ENCODE results near the gene ITPRID1.

Gene ITPRID1

DNA sequence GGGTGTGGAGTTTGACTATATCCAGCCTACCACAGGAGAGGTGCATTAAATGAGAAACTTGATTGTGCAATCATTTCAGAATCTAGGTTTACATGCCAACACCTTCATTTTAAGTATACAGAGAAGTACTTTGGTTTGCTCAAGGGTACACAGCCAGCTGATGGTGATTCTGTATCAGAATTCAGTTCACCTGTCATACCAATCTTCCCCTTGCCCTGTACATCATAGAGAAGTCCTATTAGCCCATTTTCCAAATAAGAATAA lies 138.1 kb downstream of the ITPRID1 start (continued):
- TF ChIP-seq, protein P1, sequence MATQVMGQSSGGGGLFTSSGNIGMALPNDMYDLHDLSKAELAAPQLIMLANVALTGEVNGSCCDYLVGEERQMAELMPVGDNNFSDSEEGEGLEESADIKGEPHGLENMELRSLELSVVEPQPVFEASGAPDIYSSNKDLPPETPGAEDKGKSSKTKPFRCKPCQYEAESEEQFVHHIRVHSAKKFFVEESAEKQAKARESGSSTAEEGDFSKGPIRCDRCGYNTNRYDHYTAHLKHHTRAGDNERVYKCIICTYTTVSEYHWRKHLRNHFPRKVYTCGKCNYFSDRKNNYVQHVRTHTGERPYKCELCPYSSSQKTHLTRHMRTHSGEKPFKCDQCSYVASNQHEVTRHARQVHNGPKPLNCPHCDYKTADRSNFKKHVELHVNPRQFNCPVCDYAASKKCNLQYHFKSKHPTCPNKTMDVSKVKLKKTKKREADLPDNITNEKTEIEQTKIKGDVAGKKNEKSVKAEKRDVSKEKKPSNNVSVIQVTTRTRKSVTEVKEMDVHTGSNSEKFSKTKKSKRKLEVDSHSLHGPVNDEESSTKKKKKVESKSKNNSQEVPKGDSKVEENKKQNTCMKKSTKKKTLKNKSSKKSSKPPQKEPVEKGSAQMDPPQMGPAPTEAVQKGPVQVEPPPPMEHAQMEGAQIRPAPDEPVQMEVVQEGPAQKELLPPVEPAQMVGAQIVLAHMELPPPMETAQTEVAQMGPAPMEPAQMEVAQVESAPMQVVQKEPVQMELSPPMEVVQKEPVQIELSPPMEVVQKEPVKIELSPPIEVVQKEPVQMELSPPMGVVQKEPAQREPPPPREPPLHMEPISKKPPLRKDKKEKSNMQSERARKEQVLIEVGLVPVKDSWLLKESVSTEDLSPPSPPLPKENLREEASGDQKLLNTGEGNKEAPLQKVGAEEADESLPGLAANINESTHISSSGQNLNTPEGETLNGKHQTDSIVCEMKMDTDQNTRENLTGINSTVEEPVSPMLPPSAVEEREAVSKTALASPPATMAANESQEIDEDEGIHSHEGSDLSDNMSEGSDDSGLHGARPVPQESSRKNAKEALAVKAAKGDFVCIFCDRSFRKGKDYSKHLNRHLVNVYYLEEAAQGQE (tag by site-specific recombination; IDR thresholded peaks at IDR 0.05), result no peak
- no peak for TF ChIP-seq ZNF677 (tag by site-specific recombination; IDR thresholded peaks at IDR 0.05)
- TF ChIP-seq, protein P2, sequence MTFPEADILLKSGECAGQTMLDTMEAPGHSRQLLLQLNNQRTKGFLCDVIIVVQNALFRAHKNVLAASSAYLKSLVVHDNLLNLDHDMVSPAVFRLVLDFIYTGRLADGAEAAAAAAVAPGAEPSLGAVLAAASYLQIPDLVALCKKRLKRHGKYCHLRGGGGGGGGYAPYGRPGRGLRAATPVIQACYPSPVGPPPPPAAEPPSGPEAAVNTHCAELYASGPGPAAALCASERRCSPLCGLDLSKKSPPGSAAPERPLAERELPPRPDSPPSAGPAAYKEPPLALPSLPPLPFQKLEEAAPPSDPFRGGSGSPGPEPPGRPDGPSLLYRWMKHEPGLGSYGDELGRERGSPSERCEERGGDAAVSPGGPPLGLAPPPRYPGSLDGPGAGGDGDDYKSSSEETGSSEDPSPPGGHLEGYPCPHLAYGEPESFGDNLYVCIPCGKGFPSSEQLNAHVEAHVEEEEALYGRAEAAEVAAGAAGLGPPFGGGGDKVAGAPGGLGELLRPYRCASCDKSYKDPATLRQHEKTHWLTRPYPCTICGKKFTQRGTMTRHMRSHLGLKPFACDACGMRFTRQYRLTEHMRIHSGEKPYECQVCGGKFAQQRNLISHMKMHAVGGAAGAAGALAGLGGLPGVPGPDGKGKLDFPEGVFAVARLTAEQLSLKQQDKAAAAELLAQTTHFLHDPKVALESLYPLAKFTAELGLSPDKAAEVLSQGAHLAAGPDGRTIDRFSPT (tag by site-specific recombination; IDR thresholded peaks at IDR 0.05), result no peak
- TF ChIP-seq KLF16 (tag by site-specific recombination; IDR thresholded peaks at IDR 0.05), result no peak
- no peak for TF ChIP-seq ZFP69B (tag by site-specific recombination; IDR thresholded peaks at IDR 0.05)
- no peak for TF ChIP-seq ZNF561 (tag by site-specific recombination; IDR thresholded peaks at IDR 0.05; ENCODE audit: borderline replicate concordance)
- TF ChIP-seq ZNF140 (tag by site-specific recombination; IDR thresholded peaks at IDR 0.05), result no peak
- TF ChIP-seq ZNF292 (tag by site-specific recombination; IDR thresholded peaks at IDR 0.05; ENCODE audit: borderline replicate concordance, low read depth), result no peak
- TF ChIP-seq ZNF623 (tag by site-specific recombination; IDR thresholded peaks at IDR 0.05), result no peak

DNA sequence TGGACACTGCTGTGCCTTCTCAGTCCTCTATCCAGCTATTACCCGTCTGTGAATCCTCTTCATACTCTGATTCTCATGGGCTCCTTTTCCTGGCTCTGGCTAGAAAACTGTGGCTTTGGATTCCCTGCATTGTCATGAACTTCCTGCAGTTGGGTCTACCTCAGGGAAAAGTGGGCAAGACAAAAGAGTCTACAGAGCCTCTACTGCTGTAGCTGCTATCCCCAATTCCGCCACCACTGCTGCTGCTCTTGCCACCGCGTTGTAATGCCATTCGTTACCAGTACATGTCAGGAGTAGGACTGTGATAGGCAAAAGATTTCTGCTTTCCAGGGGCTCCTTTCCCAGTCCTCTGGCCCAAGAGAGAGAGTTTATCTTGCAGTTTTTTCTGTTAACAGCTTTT lies 149.2 kb downstream of the ITPRID1 start:
- no peaks in the 10 kb centered on the region for H3K9me3 ChIP-seq (ENCODE audit: control insufficient read depth, insufficient read depth, low read depth, low read length)
- no peaks in the 10 kb centered on the region for H3K36me3 ChIP-seq (ENCODE audit: control insufficient read depth in 2 of 2, insufficient read depth in 1 of 2, low read length in 2 of 2)
- no peak overlapping the region for H3K27ac ChIP-seq (ENCODE audit: extremely low read depth, low read depth, low read length)
- ChIA-PET POLR2A (no interaction called here), CTCF (interaction anchor here (0.6 kb wide), 1 partner anchor 280 kb away, joined by 3 read pairs; no protein-coding TSS in a partner anchor)
- no peaks in the 10 kb centered on the region for H3K4me1 ChIP-seq (ENCODE audit: control insufficient read depth, insufficient read depth, low read length)
- H3K4me3 ChIP-seq (ENCODE audit: low read depth, low read length), result no peak overlapping the region
- TF ChIP-seq, protein P3, sequence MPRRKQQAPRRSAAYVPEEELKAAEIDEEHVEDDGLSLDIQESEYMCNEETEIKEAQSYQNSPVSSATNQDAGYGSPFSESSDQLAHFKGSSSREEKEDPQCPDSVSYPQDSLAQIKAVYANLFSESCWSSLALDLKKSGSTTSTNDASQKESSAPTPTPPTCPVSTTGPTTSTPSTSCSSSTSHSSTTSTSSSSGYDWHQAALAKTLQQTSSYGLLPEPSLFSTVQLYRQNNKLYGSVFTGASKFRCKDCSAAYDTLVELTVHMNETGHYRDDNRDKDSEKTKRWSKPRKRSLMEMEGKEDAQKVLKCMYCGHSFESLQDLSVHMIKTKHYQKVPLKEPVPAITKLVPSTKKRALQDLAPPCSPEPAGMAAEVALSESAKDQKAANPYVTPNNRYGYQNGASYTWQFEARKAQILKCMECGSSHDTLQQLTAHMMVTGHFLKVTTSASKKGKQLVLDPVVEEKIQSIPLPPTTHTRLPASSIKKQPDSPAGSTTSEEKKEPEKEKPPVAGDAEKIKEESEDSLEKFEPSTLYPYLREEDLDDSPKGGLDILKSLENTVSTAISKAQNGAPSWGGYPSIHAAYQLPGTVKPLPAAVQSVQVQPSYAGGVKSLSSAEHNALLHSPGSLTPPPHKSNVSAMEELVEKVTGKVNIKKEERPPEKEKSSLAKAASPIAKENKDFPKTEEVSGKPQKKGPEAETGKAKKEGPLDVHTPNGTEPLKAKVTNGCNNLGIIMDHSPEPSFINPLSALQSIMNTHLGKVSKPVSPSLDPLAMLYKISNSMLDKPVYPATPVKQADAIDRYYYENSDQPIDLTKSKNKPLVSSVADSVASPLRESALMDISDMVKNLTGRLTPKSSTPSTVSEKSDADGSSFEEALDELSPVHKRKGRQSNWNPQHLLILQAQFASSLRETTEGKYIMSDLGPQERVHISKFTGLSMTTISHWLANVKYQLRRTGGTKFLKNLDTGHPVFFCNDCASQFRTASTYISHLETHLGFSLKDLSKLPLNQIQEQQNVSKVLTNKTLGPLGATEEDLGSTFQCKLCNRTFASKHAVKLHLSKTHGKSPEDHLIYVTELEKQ (tag by site-specific recombination; IDR thresholded peaks at IDR 0.05; ENCODE audit: borderline replicate concordance), result no peak
- TF ChIP-seq, protein P4, sequence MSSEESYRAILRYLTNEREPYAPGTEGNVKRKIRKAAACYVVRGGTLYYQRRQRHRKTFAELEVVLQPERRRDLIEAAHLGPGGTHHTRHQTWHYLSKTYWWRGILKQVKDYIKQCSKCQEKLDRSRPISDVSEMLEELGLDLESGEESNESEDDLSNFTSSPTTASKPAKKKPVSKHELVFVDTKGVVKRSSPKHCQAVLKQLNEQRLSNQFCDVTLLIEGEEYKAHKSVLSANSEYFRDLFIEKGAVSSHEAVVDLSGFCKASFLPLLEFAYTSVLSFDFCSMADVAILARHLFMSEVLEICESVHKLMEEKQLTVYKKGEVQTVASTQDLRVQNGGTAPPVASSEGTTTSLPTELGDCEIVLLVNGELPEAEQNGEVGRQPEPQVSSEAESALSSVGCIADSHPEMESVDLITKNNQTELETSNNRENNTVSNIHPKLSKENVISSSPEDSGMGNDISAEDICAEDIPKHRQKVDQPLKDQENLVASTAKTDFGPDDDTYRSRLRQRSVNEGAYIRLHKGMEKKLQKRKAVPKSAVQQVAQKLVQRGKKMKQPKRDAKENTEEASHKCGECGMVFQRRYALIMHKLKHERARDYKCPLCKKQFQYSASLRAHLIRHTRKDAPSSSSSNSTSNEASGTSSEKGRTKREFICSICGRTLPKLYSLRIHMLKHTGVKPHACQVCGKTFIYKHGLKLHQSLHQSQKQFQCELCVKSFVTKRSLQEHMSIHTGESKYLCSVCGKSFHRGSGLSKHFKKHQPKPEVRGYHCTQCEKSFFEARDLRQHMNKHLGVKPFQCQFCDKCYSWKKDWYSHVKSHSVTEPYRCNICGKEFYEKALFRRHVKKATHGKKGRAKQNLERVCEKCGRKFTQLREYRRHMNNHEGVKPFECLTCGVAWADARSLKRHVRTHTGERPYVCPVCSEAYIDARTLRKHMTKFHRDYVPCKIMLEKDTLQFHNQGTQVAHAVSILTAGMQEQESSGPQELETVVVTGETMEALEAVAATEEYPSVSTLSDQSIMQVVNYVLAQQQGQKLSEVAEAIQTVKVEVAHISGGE (tag by site-specific recombination; conservative IDR thresholded peaks at IDR 0.05; ENCODE audit: low read depth), result no peak
- TF ChIP-seq ZNF311 (tag by site-specific recombination; IDR thresholded peaks at IDR 0.05; ENCODE audit: borderline replicate concordance) (no peak), ZNF302 (tag by site-specific recombination; IDR thresholded peaks at IDR 0.05; ENCODE audit: low read depth) (no peak), ZIC2 (tag by site-specific recombination; IDR thresholded peaks at IDR 0.05) (no peak), ZNF747 (tag by site-specific recombination; IDR thresholded peaks at IDR 0.05) (no peak), ZNF510 (tag by site-specific recombination; IDR thresholded peaks at IDR 0.05; ENCODE audit: insufficient replicate concordance) (no peak), SP2 (tag by site-specific recombination; IDR thresholded peaks at IDR 0.05) (no peak), ZNF146 (tag by site-specific recombination; IDR thresholded peaks at IDR 0.05) (no peak), ZNF394 (tag by site-specific recombination; IDR thresholded peaks at IDR 0.05; ENCODE audit: borderline replicate concordance) (no peak), WT1 (tag by site-specific recombination; IDR thresholded peaks at IDR 0.05) (no peak), KLF10 (tag by site-specific recombination; IDR thresholded peaks at IDR 0.05) (no peak)
- TF ChIP-seq, protein P5, sequence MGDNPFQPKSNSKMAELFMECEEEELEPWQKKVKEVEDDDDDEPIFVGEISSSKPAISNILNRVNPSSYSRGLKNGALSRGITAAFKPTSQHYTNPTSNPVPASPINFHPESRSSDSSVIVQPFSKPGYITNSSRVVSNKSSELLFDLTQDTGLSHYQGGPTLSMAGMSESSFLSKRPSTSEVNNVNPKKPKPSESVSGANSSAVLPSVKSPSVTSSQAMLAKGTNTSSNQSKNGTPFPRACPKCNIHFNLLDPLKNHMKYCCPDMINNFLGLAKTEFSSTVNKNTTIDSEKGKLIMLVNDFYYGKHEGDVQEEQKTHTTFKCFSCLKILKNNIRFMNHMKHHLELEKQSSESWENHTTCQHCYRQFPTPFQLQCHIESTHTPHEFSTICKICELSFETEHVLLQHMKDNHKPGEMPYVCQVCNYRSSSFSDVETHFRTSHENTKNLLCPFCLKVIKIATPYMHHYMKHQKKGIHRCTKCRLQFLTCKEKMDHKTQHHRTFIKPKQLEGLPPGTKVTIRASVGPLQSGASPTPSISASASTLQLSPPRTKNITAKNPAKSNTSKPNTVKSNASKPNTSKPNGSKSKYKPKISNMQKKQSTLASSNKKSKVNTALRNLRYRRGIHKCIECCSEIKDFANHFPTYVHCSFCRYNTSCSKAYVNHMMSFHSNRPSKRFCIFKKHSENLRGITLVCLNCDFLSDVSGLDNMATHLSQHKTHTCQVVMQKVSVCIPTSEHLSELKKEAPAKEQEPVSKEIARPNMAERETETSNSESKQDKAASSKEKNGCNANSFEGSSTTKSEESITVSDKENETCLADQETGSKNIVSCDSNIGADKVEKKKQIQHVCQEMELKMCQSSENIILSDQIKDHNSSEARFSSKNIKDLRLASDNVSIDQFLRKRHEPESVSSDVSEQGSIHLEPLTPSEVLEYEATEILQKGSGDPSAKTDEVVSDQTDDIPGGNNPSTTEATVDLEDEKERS (tag by site-specific recombination; IDR thresholded peaks at IDR 0.05), result no peak

All from HEK293 (cell line).